H9 (cell line): Measurements from ENCODE around the gene PROX1. TPM values are rescaled to one million over a fixed set of nuclear protein-coding genes. Genes with fewer than 3 reads are reported as not detected.

Experiments
- DNase-seq: peaks from one replicate; pipeline ENCODE4 v3.0.0-alpha.2; 2017
- H2AFZ ChIP-seq: one replicate; pipeline ENCODE4 v1.6.1; 2013; ENCODE audit warnings: mild to moderate bottlenecking, low read length, control low read depth, moderate library complexity
- H2AK5ac ChIP-seq: 2 replicates; pipeline ENCODE4 v1.6.1; 2013; ENCODE audit warnings: low read length, control low read depth, mixed read lengths; ENCODE audit not compliant: insufficient read length
- H2BK120ac ChIP-seq: one replicate; pipeline ENCODE4 v1.6.1; 2013; ENCODE audit warnings: low read depth, mild to moderate bottlenecking, low read length, control low read depth, inconsistent platforms; ENCODE audit not compliant: poor library complexity, severe bottlenecking
- H2BK12ac ChIP-seq: 2 replicates; pipeline ENCODE4 v1.6.1; 2013; ENCODE audit warnings: low read length, control low read depth, mixed read lengths, low read depth; ENCODE audit not compliant: insufficient read length
- H2BK15ac ChIP-seq: 2 replicates; pipeline ENCODE4 v1.6.1; 2013; ENCODE audit warnings: low read depth, low read length, control low read depth
- H2BK20ac ChIP-seq: one replicate; pipeline ENCODE4 v1.6.1; 2013; ENCODE audit warnings: low read depth, mild to moderate bottlenecking, low read length, control low read depth, inconsistent platforms; ENCODE audit not compliant: poor library complexity, severe bottlenecking
- H2BK5ac ChIP-seq: 2 replicates; pipeline ENCODE4 v1.6.1; 2013; ENCODE audit warnings: low read length, control low read depth, mixed read lengths; ENCODE audit not compliant: insufficient read length
- H3K14ac ChIP-seq: 2 replicates; pipeline ENCODE4 v1.6.1; 2013; ENCODE audit warnings: low read length, control low read depth; ENCODE audit not compliant: insufficient read depth
- H3K18ac ChIP-seq: 2 replicates; pipeline ENCODE4 v1.6.1; 2013; ENCODE audit warnings: low read depth, mild to moderate bottlenecking, mixed read lengths, low read length, control low read depth; ENCODE audit not compliant: insufficient read length
- H3K23ac ChIP-seq: 2 replicates; pipeline ENCODE4 v1.6.1; 2013; ENCODE audit warnings: low read length, control low read depth, mixed read lengths, low read depth; ENCODE audit not compliant: insufficient read length
- H3K23me2 ChIP-seq: 2 replicates; pipeline ENCODE4 v1.6.1; 2013; ENCODE audit warnings: low read depth, mild to moderate bottlenecking, mixed read lengths, low read length, control low read depth; ENCODE audit not compliant: insufficient read length, poor library complexity, severe bottlenecking
- H3K27ac ChIP-seq: 2 replicates; pipeline ENCODE4 v1.5.1; 2013; ENCODE audit warnings: low read length, control low read depth, mixed read lengths, low read depth; ENCODE audit not compliant: insufficient read length
- H3K27me3 ChIP-seq: 2 replicates; pipeline ENCODE4 v1.6.1; 2013; ENCODE audit warnings: low read length, control low read depth, inconsistent platforms; ENCODE audit not compliant: insufficient read depth
- H3K4ac ChIP-seq: 2 replicates; pipeline ENCODE4 v1.6.1; 2013; ENCODE audit warnings: low read depth, mild to moderate bottlenecking, control low read depth, inconsistent platforms, low read length, moderate library complexity
- H3K4me1 ChIP-seq: 2 replicates; pipeline ENCODE4 v1.6.1; 2013; ENCODE audit warnings: low read length, control low read depth, inconsistent platforms; ENCODE audit not compliant: insufficient read depth
- H3K4me2 ChIP-seq: 2 replicates; pipeline ENCODE4 v1.6.1; 2013; ENCODE audit warnings: low read length, control low read depth, mixed read lengths; ENCODE audit not compliant: insufficient read length, insufficient read depth
- H3K56ac ChIP-seq: 2 replicates; pipeline ENCODE4 v1.6.1; 2013; ENCODE audit warnings: low read depth, mild to moderate bottlenecking, mixed read lengths, low read length, control low read depth; ENCODE audit not compliant: insufficient read length
- H3K79me1 ChIP-seq: 2 replicates; pipeline ENCODE4 v1.6.1; 2013; ENCODE audit warnings: low read depth, mild to moderate bottlenecking, moderate library complexity, low read length, control low read depth, inconsistent platforms; ENCODE audit not compliant: insufficient read depth, poor library complexity, severe bottlenecking
- H3K79me2 ChIP-seq: 2 replicates; pipeline ENCODE4 v1.6.1; 2013; ENCODE audit warnings: low read length, control low read depth, inconsistent platforms; ENCODE audit not compliant: insufficient read depth
- H3K9ac ChIP-seq: 2 replicates; pipeline ENCODE4 v1.6.1; 2013; ENCODE audit warnings: low read length, control low read depth, mixed read lengths; ENCODE audit not compliant: insufficient read length; ENCODE audit errors: extremely low read depth
- H3K9me3 ChIP-seq: one replicate; pipeline ENCODE4 v1.6.1; 2013; ENCODE audit warnings: low read depth, low read length, inconsistent platforms; ENCODE audit not compliant: control insufficient read depth
- H3T11ph ChIP-seq: one replicate; pipeline ENCODE4 v1.6.1; 2013; ENCODE audit warnings: mild to moderate bottlenecking, low read length, control low read depth, inconsistent platforms
- H4K20me1 ChIP-seq: one replicate; pipeline ENCODE4 v1.6.1; 2013; ENCODE audit not compliant: control insufficient read depth, insufficient read length, insufficient read depth
- H4K5ac ChIP-seq: 2 replicates; pipeline ENCODE4 v1.6.1; 2013; ENCODE audit warnings: low read depth, mild to moderate bottlenecking, mixed read lengths, low read length, control low read depth; ENCODE audit not compliant: insufficient read length
- H4K8ac ChIP-seq: replicated peaks from 2 replicates; pipeline ENCODE4 v1.6.1; 2013; ENCODE audit warnings: low read length, control low read depth, mixed read lengths, low read depth; ENCODE audit not compliant: insufficient read length
- H4K91ac ChIP-seq: 2 replicates; pipeline ENCODE4 v1.6.1; 2013; ENCODE audit warnings: low read depth, mild to moderate bottlenecking, moderate library complexity, mixed read lengths, low read length, control low read depth; ENCODE audit not compliant: insufficient read length
- H3K27ac Mint-ChIP-seq, 3 experiments: 2 replicates in 2 of 3; 3 replicates in 1 of 3; pipeline ENCODE4 v1.8.0; 2020 to 2021; ENCODE audit warnings: mixed read lengths in 3 of 3, mild to moderate bottlenecking in 1 of 3, moderate library complexity in 1 of 3
- H3K27me3 Mint-ChIP-seq: 2 replicates; pipeline ENCODE4 v1.8.0; 2021; ENCODE audit warnings: low read depth, mild to moderate bottlenecking, moderate library complexity, mixed read lengths
- H3K36me3 Mint-ChIP-seq, 3 experiments: 2 replicates in 2 of 3; 3 replicates in 1 of 3; pipeline ENCODE4 v1.8.0; 2020 to 2021; ENCODE audit warnings: low read depth in 3 of 3, mixed read lengths in 3 of 3; ENCODE audit not compliant: insufficient read depth in 1 of 3
- H3K4me1 Mint-ChIP-seq, 2 experiments: 2 replicates each; pipeline ENCODE4 v1.8.0; 2020; ENCODE audit warnings: mixed read lengths in 2 of 2
- H3K4me3 Mint-ChIP-seq, 2 experiments: 2 replicates in 1 of 2; 3 replicates in 1 of 2; pipeline ENCODE4 v1.8.0; 2020 to 2021; ENCODE audit warnings: mild to moderate bottlenecking in 2 of 2, mixed read lengths in 2 of 2, moderate library complexity in 1 of 2
- H3K9me3 Mint-ChIP-seq, 2 experiments: 2 replicates in 1 of 2; 3 replicates in 1 of 2; pipeline ENCODE4 v1.8.0; 2020; ENCODE audit warnings: mild to moderate bottlenecking in 2 of 2, mixed read lengths in 2 of 2, moderate library complexity in 1 of 2
- CTCF ChIP-seq: fragments of 200-600 bp; sonication (generic); conservative IDR thresholded peaks from 3 replicates; pipeline ENCODE4 v1.8.0; 2021; ENCODE audit warnings: antibody characterized with exemption, mild to moderate bottlenecking
- WGBS: extraction: QIAGEN DNeasy Blood & Tissue Kit; methylation state at CpG from one replicate; pipeline ENCODE4 v1.1.7; 2013; ENCODE audit warnings: missing lambda C conversion rate, low lambda C conversion rate, mixed read lengths; ENCODE audit not compliant: insufficient read length; ENCODE audit errors: extremely low coverage; 5-methylcytosine and 5-hydroxymethylcytosine counted together
- total RNA-seq: library from RNA; stranded (reverse); gene quantifications from 2 replicates; pipeline ENCODE4 v1.2.1, GENCODE V29; 2021

The PROX1 gene
- total RNA-seq, 1 experiment from 2014 or later = 0.72 TPM

- no peak for TF ChIP-seq CTCF
- Histone ChIP-seq H3K4ac (no peak overlapping the region), H3K4me1 (peaks cover 6% of the 10 kb centered on the region; the same call in 1 of the 2 replicates), H4K8ac (no peak overlapping the region), H3K56ac (no peak overlapping the region), H3K9ac (no peak overlapping the region), H3T11ph (no peak overlapping the region), H4K91ac (no peak overlapping the region), H3K18ac (no peak overlapping the region), H2AFZ (no peak overlapping the region), H4K5ac (no peak overlapping the region), H2BK5ac (no peak overlapping the region), H3K27me3 (peaks cover 2% of the 10 kb centered on the region; the same call in 1 of the 2 replicates), H3K79me2 (no peaks in the 10 kb centered on the region), H2BK120ac (no peak overlapping the region), H2AK5ac (no peak overlapping the region), H2BK15ac (no peak overlapping the region), H2BK20ac (no peak overlapping the region), H3K27ac (no peak overlapping the region), H2BK12ac (no peak overlapping the region), H3K23ac (no peak overlapping the region), H3K9me3 (no peaks in the 10 kb centered on the region), H3K23me2 (no peaks in the 10 kb centered on the region), H3K4me2 (no peak overlapping the region), H3K79me1 (no peaks in the 10 kb centered on the region), H3K14ac (no peak overlapping the region), H4K20me1 (no peaks in the 10 kb centered on the region)
- Mint-ChIP-seq H3K27me3 (no peaks in the 10 kb centered on the region), H3K27ac (no peak overlapping the region), H3K4me3 (no peak overlapping the region), H3K36me3 (no peaks in the 10 kb centered on the region), H3K9me3 (no peaks in the 10 kb centered on the region), H3K4me1 (peaks cover 7 to 9% of the 10 kb centered on the region in 2 experiments; a peak in 3 of 4 replicates)
- WGBS = no CpG with 5 or more reads among the region's 5 CpGs
- DNase-seq = no peak
Measured at GRCh38 chr1:213951876-213952275, 35.9 kb upstream of the PROX1 start.
